AG20443 (cell line): ENCODE measurements around the gene ENPP1.
"Not testable (repeated sequence)": the region's sequence is repeated elsewhere in the genome, so short reads cannot be mapped to it uniquely, and the experiment has no call there.

ENCODE experiments used
- DNase-seq: peaks from one replicate; pipeline ENCODE4 v3.0.0; 2012; ENCODE audit warnings: low spot score, mixed read lengths

ENPP1 gene

DNA sequence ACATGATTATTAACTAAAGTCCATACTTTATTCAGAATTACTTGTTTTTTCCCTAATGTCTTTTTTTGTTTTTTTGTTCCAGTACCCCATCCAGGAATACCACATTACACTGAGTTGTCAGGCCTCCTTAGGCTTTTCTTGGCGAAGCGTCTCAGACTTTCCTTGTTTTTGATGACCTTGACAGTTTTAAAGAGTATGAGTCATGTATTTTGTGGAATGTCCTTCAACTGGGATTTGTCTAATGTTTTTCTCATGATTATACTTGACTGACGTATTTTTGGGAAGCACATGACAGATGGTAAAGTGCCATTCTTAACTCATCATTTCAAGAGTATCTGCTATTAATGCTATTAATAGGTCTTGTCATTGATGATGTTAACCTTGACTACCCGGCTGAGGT, 23.6 kb downstream of the ENPP1 start:
- peak; percentile 11 for DNase-seq

DNA sequence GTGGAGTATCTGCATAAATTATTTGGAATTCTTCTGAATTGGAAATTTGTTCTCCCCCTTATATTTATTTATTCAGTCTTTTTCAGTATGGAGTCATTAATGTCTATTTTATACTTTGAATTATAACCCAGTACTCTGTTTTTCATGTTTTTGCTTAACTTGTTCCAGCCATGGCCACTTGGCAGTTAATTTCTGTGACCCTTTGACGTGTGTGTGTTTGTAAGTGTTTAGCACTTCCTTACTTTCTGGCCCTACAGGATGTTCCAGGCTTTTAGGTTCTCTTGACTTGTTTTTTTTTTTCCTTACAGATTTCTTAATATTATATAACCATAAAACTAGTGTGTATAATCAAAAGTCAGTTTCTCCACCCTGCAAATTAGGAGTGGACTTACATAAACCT, 24.1 kb downstream of the ENPP1 start:
- DNase-seq: no peak

DNA sequence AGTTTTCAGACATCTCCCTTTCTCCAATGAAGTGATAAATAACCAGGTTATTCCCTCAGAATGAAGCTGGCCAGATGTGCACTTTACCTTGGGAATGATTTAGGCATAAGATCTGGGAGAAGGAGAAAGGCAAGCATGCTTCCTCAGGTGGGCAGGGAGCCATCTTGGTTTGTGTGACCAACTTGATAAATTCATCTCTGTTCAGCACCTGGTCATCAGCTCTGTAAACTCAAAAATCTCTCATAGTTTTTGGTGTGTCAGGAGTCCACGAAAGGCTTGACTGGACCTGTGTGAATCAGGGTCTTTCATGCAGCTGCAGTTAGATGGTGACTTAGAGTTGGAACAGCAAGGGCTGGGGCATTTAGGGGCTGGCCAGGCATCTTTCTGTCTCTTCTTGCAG, 24.5 kb downstream of the ENPP1 start:
- DNase-seq: no peak

DNA sequence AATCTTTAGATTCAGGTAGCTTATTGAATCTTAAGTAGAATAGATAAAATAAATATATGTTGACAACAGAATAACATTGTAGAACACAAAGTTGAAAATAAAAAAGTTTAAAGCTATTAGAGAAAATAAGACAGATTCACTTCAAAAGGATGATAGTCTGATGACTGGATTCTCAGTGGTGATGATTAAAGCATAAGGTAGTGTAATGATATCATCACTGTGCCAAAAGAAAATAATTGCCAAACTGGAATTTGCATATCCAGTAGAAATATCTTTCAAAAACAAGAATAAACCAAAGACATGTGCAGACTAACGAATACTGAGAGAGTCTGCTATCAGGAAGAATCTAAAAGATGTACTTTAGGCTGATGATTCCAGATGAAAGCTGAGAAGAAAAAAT, 30.2 kb downstream of the ENPP1 start:
- no peak for DNase-seq

DNA sequence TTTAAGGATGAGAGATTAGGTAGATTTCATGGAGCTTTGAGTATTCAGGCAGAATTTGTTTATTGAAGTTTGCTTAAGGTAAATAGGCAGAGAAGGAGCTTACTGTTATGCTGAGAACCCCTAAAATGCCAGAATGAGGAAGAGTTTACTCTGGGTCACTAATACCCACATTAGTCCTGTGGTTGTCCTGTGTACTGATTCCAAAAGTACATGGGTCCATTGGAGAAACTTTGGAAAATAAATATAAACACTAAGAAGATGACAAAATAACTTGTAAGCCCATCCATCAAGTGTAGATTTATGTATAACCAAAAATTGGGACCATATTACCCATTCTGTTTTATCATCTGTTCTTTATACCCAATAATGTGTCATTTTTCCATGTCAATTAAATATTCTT, 31.6 kb downstream of the ENPP1 start:
- no peak for DNase-seq

DNA sequence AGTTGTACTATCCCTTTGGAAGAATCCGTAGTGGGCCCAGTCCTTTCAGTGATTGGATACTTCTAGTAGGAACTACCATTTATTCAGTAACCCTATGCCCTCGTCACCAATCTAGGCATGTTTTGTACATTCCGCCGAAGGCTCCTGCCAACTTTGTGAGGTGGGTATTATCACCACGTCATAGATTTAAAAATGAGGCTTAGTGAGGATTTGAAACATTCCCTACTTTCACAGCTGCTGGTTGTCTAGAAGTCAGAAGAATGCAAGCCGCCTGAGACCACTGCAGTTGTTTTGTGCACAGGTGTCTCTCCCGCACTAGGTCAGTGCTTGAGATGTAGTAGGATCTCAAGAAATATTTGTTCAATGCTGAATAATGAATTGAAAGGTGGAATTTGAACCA, 32.6 kb downstream of the ENPP1 start:
- no peak for DNase-seq

DNA sequence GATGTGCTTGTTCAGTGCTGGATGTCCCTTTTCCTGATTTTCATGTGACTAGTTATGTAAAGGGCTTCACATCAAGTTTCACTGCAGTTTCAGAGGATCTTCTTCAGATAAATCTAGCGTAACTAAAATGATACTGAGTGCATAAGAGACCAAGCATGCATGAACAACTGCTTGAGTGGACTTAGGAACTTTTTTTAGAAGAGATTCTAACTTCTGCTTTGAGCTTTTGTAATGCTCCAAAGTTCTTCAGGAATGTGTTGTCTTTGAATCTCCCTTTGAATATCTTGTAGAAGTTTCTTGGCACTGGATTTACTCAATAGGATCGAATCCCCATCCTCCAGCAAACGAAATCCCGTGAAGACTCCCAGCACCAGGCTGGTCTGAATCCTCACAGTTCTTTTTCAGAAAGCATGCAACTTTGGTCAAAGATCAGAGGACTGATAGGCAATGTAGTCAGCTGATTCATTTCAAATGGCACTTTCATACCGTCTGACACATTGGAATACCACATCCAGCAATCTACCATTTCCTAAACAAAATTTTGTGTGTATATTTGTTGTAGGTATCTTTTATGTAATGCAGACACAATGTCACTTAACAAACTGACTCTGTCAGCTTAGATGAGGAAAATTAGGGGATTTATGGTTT, 33.2 kb downstream of the ENPP1 start:
- DNase-seq: no peak

DNA sequence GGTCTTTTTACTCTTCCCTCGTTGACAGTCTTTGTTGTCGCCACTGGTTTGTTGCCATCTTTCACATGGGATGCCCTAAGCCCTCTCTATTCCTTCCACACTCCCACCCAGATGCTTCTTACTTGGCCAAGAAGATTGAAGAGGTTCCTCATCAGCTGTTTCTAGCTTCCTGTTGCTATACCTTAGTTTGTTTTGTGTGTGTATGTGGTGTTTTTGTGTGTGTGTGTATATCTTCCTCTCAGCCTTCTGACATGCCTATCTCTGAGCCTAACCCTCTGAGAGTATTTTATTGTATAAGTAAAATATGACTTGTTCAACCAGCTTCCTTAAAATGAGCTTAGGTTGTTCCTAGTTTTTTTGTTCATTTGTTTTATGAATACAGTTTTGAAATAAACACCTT, 35.9 kb downstream of the ENPP1 start:
- DNase-seq: no peak

DNA sequence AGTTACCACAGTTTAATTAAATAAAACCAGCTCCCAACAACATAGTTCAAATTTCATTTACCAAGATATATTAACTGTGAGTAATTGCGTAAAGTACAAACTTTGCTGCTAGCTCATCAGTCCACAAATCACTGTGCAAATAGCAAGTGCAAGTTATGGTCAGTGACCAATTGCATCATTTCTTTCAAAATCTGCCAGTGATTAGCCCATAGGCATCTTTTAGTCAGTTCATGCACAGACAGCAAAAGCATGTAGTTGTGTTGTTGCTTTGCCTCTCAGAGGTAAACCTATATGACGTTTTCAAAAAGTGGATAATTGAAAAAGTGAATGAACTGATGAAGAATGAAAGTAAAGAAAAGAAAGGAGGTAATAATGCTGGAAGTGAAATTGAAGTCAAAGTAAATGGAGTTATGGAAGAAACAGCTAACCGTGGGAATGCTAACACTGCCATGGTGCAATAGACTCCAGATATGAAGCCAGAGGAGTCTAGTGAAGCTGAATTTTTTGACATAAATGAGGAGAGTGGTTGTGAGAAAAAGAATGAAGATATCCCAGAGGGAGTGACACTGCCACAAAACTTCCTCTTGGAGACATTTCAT, 36.5 kb downstream of the ENPP1 start:
- peak; percentile 19 for DNase-seq

DNA sequence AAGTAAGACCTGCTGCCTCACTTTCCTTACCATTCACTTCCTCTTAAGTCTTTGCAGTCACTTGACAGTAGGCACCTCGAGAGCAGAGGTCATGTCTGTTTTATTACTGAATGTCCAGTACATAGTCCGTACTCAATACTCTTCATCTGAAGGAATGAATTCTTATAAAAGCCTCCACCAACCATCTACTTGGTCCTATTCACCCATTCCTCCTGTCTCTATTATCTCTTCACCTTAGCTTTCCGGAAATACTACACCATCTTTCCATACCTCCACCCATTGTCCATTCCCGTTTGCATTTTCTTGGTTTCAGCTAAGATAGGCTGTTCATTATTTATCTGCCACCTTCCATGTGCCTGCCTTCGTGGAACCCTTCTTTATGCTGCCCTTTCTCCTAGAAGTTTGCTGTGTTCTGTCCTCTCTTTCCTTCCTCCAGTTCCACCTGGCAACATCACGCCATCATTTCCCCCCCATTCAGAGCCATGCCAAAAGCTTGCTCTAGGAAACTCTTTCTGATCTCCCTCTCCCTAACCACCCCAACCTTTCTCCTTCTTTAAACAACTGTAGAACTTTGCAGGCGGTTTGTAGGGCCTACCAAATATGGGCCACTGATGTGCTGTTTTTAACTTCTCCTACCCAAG, 38.3 kb downstream of the ENPP1 start:
- no peak for DNase-seq

DNA sequence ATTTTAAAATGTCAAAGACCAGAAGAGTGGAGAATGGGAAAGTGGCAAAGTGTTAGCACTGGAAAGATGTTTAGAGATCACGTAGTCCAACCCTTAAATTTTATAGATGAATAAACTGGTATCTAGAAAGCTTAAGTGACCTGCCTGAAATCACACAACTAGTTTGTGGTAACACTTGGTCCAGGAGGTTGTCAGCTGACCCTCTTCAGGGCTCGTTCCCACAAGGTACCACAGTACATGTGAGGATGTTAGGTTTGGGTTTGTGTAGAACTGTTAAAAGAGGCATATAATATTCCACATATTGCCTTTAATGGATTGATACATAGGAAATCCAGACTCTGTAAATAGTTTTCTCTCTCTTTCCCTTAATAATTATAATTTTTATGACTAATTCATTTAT, 39.1 kb downstream of the ENPP1 start:
- no peak for DNase-seq

DNA sequence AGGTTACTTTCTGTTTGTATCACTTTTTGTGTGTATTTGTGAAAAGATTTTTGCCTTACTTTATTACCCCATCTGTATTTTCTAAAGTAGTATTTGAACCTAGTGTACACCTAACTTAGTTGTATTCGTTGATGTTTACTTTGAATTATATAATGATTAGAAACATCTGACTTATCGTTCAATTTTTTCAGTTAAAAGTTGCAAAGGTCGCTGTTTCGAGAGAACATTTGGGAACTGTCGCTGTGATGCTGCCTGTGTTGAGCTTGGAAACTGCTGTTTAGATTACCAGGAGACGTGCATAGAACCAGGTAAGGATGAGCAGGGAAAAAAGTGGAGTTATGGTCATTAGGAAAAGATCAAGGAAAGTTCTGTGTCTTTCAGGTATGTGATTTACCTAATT, 42.0 kb downstream of the ENPP1 start:
- no peak for DNase-seq

DNA sequence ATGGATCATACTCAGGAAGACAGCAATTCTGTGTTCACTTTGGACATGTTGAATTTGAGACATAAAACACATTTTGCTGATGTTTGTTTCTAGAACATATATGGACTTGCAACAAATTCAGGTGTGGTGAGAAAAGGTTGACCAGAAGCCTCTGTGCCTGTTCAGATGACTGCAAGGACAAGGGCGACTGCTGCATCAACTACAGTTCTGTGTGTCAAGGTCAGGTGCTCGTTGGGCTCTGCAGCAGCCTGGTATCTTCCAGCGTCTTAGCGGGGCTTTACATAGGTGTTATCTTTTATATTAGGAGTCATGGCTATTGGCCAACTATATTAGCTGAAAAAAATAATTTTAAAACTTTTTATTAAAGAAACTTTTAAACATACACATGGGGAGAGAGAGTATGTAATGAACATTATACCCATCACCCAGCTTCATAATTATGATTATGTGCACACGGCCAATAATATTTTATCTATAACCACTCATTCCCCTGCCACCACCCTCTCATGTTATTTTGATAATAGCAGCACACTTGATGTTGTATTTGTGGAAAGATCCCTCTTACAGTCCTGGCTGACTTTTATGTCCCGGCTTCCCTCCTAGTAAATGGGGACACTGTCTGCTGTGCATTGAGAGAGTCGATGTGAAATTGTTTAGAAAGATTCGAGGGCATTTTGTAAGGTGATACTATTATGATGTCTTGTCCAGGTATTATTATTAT, 43.4 kb downstream of the ENPP1 start:
- no peak for DNase-seq

DNA sequence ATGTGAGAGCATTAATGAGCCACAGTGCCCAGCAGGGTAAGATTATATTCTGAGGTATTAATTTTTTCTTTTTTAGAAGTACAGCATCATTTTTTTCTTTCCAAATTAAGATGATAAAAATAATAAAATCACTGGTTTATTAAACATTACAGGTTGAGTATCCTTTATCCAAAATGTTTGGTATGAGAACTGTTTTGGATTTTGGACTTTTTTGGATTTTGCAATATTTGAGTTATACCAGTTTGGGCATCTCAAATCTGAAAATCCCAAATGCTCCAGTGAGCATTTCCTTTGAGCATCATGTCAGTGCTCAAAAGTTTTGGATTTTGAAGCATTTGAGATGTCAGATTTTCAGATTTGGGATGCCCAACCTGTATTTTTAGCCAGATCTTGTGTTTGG, 44.4 kb downstream of the ENPP1 start:
- no peak for DNase-seq

DNA sequence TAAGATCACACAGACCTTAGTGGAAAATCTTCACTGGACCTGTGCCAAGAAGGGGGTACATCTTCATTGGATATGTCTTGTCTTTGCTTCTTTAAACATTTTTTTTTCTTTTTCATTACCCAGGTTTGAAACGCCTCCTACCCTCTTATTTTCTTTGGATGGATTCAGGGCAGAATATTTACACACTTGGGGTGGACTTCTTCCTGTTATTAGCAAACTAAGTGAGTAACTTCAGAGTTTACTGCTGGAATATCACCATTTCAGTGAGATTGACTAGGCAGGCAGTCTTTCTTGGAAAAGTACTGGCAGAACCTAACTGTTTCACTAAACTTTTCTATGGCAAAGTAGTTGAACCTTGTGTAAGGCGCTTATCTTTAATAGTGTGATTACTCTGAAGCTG, 47.0 kb downstream of the ENPP1 start:
- DNase-seq: no peak

DNA sequence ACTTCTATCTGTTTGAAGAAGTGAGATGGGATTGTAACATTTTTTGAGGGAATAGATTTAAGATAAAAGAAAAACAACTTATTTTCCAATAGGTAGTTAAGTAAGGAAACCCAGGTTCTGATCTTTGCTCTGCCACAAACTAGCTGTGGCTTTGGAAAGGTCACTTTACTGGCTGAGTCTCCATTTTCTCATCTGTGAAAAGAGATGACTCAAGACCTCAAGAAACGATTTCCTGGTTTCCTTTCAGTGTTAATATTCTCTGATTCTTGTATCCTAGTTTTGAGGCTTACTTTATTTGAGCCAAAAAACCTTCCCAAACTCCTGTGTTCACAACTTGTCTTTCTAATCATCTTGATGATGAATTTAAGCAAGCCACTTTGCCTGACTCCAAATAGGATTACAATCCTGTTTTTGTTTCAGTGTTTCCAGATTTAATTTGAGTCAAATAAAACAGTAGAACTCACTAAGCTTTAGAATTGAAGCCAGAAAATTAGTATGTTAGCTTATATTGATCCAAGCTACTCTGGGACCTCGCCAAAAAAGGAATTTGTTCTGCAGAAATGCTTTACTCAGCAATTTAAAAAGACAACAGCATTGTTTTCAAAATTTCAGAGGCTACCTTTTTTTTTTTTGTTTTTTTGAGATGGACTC, 51.1 kb downstream of the ENPP1 start:
- peak; percentile 34 for DNase-seq

DNA sequence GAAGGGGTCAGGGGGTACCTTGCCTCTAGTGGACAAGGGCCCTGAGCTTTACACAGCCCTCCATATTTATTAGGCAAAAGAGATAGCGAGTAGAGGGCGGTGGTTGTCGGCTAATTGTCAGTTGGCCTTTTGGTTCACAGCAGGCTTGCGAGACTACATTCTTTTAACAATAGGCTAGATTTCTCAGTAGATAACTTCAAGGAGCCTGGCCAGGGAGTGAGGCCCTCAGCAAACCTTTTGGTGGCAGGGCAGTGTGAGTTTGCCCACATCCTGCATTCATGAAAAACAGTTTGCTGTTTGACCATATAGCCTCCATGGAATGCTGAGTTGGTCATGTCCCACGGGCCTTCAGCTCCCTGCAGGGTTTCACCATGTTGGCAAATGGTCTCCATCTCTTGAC, 51.8 kb downstream of the ENPP1 start:
- DNase-seq: not testable (repeated sequence)

DNA sequence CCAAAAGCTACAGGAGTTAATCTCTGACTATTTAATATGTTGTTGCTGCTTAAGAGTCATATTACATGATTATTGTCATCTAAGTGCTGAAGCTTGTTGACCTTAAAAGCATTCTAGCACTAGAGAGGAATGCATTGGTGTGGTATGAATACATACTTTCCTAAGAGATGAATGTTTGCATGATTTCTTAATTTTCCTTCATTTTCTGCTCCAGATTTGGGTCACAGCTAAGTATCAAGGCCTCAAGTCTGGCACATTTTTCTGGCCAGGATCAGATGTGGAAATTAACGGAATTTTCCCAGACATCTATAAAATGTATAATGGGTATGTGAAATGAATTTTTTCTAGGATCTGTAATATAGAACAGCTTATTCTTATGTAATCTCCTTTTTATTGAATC, 53.6 kb downstream of the ENPP1 start:
- DNase-seq: peak; percentile 34

DNA sequence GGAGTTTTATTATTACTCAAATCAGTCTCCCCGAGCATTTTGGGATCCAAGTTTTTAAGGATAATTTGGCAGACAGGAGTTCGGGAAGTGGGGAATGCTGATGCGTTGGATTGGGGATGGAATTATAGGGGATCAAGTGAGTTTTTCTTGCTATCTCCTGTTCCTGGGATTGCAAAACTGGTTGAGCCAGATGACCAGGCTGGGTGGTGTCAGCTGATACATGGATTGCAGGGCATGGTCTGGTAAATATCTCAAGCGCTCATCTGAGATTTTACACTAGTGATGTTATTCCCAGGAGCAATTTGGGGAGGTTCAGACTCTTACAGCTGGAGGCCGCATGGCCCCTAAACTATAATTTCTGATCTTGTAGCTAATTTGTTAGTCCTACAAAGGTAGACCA, 54.7 kb downstream of the ENPP1 start:
- DNase-seq: no peak

DNA sequence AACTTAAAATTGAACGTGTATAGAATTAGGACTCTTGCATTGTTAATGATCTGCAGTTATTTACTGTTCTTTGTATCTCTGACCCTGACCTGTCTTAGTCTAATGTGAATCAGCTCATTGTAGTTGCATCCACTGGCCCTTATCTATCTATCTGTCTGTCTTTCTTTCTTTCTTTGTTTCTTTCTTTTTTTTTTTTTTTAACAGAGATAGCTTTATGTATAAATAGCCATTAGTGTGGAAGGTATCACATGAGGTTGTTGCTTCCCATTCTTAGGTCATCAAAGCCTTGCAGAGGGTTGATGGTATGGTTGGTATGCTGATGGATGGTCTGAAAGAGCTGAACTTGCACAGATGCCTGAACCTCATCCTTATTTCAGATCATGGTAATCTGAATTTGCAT, 59.9 kb downstream of the ENPP1 start:
- peak; percentile 12 for DNase-seq

DNA sequence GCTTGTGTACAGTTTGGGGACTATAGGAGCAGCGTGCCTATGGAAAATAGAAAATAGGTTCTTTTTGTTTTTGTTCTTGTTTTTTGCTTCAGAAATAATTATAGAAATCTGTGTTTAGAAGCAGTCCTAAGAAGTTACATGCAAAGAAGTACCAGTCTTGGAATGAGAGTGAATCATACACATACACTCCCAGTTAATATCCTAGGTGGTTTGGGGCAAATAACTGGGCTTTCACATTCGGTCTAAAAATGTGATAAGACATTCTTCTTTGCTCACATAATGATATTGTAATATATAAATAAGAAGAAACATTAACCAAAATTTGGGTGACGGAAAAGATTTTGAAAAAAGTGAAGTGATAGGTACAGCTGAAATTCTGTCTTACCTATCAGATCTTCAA, 61.0 kb downstream of the ENPP1 start:
- DNase-seq: peak; percentile 13

DNA sequence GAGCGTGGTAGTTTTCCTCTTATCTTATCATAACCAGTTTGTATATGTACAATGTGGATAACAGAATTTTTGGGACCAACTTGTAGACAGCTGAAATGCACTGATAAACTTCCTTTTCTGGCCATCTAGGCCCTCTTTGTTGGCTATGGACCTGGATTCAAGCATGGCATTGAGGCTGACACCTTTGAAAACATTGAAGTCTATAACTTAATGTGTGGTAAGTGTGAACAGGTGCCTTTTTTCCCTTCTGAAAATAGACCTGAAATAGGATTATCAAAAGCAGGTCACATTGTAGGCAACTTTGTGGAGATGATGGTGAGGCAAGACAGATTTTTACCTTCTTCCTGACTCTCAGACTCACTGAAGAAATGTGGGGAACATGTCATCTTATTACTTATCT, 67.8 kb downstream of the ENPP1 start:
- no peak for DNase-seq

DNA sequence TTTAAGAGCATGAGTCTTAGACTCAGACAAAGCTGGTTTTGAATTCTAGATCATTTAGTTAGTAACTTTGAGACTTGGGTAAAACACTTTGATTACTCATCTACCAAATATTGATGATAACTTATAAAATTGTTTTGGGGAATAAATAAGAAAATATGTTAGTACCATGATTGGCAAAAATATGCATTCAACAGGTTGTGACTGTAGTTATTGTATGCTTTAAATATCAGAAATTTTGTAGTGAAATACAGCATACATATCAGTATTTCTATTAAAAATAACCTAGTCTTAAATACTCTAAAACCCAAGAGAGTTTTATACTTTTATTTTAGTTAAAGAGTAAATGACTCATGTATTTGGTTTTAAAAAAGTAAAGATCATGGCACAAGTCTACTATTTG, 68.7 kb downstream of the ENPP1 start:
- DNase-seq: no peak
